PC-3 (cell line): ENCODE data around the gene POP5. TPM values are rescaled to one million over a fixed set of nuclear protein-coding genes. Genes with fewer than 3 reads are reported as not detected.

Experiments used
- ATAC-seq: fragments of 200-7000 bp; cut with Tn5 transposase; 2 replicates; pipeline ENCODE4 v1.9.1; 2020; ENCODE audit warnings: mild to moderate bottlenecking, moderate library complexity
- BruUV-seq: library from RNA; stranded (reverse); fragments of 400-500 nt; replicated peaks from 2 replicates; lab custom pipeline; 2021; lab: Mats Ljungman, UMichigan
- CTCF ChIA-PET: fragments of 300-600 bp; sonication (Branson Sonifier 250); formaldehyde crosslinking; loops from one replicate; lab custom pipeline; 2022; ENCODE audit warnings: antibody characterized with exemption; lab: Charles Lee
- POLR2A ChIA-PET: fragments of 300-600 bp; sonication (Branson Sonifier 250); formaldehyde crosslinking; loops from one replicate; lab custom pipeline; 2022; ENCODE audit warnings: antibody characterized with exemption; ENCODE audit not compliant: unreplicated experiment; lab: Charles Lee
- DNase-seq: peaks from one replicate; pipeline ENCODE4 v3.0.0-alpha.2; 2015
- H2AFZ ChIP-seq: fragments of 300-600 bp; sonication (generic); 2 replicates; pipeline ENCODE4 v1.6.0; 2016; ENCODE audit warnings: antibody characterized with exemption, low read length
- H3F3A ChIP-seq: fragments of 300-600 bp; sonication (generic); one replicate; pipeline ENCODE4 v1.6.0; 2017; ENCODE audit warnings: antibody characterized with exemption, low read length, control low read depth, mild to moderate bottlenecking; ENCODE audit not compliant: unreplicated experiment
- H3K27ac ChIP-seq: fragments of 300-600 bp; sonication (generic); 2 replicates; pipeline ENCODE4 v1.5.1; 2016; ENCODE audit warnings: mild to moderate bottlenecking, low read length
- H3K27me3 ChIP-seq: fragments of 300-600 bp; sonication (generic); 2 replicates; pipeline ENCODE4 v1.6.1; 2016; ENCODE audit warnings: low read length, mixed read lengths
- H3K36me3 ChIP-seq: fragments of 300-600 bp; sonication (generic); 2 replicates; pipeline ENCODE4 v1.6.1; 2016; ENCODE audit warnings: low read depth, mixed run types, low read length, mixed read lengths
- H3K4me1 ChIP-seq: fragments of 300-600 bp; sonication (generic); 2 replicates; pipeline ENCODE4 v1.5.1; 2016; ENCODE audit warnings: low read length; ENCODE audit not compliant: insufficient read depth
- H3K4me2 ChIP-seq: fragments of 300-600 bp; sonication (generic); 2 replicates; pipeline ENCODE4 v1.6.0; 2016; ENCODE audit warnings: low read length
- H3K4me3 ChIP-seq: fragments of 300-600 bp; sonication (generic); 2 replicates; pipeline ENCODE4 v1.5.1; 2016; ENCODE audit warnings: mild to moderate bottlenecking, low read length, mixed read lengths
- H3K79me2 ChIP-seq: fragments of 300-600 bp; sonication (generic); 2 replicates; pipeline ENCODE4 v1.6.1; 2017; ENCODE audit warnings: low read length, mixed read lengths
- H3K9ac ChIP-seq: fragments of 300-600 bp; sonication (generic); 2 replicates; pipeline ENCODE4 v1.6.0; 2016; ENCODE audit warnings: mild to moderate bottlenecking, low read length
- H3K9me2 ChIP-seq: fragments of 300-600 bp; sonication (generic); replicated peaks from 2 replicates; pipeline ENCODE4 v1.6.1; 2016; ENCODE audit warnings: mixed run types, low read length, mixed read lengths
- H3K9me3 ChIP-seq: fragments of 300-600 bp; sonication (generic); 2 replicates; pipeline ENCODE4 v1.6.1; 2016; ENCODE audit warnings: low read length, mixed read lengths
- H4K20me1 ChIP-seq: fragments of 300-600 bp; sonication (generic); 2 replicates; pipeline ENCODE4 v1.6.1; 2016; ENCODE audit warnings: low read length, mixed read lengths
- EZH2 ChIP-seq: fragments of 300-600 bp; sonication (generic); IDR thresholded peaks from one replicate; pipeline ENCODE4 v1.6.1; 2017; ENCODE audit warnings: antibody characterized with exemption, mild to moderate bottlenecking, low read length; ENCODE audit not compliant: unreplicated experiment
- EZH2phosphoT487 ChIP-seq: fragments of 300-600 bp; sonication (generic); IDR thresholded peaks from 2 replicates; pipeline ENCODE4 v1.6.1; 2018; ENCODE audit warnings: mild to moderate bottlenecking, antibody characterized with exemption, low read length, borderline replicate concordance
- intact Hi-C: fragments of 100-400 bp; cut with micrococcal nuclease; formaldehyde crosslinking; loops from 2 replicates; pipeline ENCODE4 v1.9.0; 2023
- total RNA-seq: library from RNA; depleted of rRNA; stranded (reverse); fragments of >200 nt; gene quantifications from 2 replicates; pipeline ENCODE4 v1.2.3, GENCODE V29; 2014
- TF ChIP-seq, protein P1 (sequence below): fragments of 300-600 bp; sonication (generic); conservative IDR thresholded peaks from 2 replicates; pipeline ENCODE4 v1.5.1; 2017; ENCODE audit warnings: antibody characterized with exemption, low read depth, mild to moderate bottlenecking, low read length

POP5 gene
- total RNA-seq, 1 experiment from 2014 or later = 89.8 TPM

DNA sequence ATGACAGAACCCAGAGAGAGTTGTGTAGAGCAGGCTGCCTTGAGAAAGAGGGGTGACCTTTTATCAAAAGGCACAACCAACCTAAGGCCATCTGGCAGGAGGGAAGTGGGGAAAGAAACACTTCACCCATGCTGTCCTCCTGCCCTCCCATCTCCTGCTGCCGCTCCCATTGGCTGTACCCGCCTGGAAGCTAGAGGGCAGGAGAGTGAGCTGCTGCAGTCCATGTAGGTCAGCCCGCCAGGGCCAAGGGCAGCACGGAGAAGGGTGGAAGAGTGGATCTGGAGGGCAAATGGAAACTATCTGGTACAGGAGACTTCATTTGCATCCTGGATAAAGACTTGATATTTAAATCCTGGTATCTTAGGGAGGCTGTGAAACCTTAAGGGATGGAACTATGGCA, 47.7 kb upstream of the POP5 start:
- no peak overlapping the region for H3K4me3 ChIP-seq
- no peaks in the 10 kb centered on the region for H3K9me3 ChIP-seq
- H3F3A ChIP-seq = no peaks in the 10 kb centered on the region
- no peaks in the 10 kb centered on the region for H3K9me2 ChIP-seq
- H2AFZ ChIP-seq = no peak overlapping the region
- intact Hi-C loops = no loop called here
- no peak overlapping the region for H3K27ac ChIP-seq
- TF ChIP-seq, protein P1, sequence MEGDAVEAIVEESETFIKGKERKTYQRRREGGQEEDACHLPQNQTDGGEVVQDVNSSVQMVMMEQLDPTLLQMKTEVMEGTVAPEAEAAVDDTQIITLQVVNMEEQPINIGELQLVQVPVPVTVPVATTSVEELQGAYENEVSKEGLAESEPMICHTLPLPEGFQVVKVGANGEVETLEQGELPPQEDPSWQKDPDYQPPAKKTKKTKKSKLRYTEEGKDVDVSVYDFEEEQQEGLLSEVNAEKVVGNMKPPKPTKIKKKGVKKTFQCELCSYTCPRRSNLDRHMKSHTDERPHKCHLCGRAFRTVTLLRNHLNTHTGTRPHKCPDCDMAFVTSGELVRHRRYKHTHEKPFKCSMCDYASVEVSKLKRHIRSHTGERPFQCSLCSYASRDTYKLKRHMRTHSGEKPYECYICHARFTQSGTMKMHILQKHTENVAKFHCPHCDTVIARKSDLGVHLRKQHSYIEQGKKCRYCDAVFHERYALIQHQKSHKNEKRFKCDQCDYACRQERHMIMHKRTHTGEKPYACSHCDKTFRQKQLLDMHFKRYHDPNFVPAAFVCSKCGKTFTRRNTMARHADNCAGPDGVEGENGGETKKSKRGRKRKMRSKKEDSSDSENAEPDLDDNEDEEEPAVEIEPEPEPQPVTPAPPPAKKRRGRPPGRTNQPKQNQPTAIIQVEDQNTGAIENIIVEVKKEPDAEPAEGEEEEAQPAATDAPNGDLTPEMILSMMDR = peak; percentile 23; the same call in 1 of the 2 replicates
- no peak for TF ChIP-seq EZH2phosphoT487
- CTCF ChIA-PET = no interaction called here
- ATAC-seq = peak; percentile 68
- H3K4me2 ChIP-seq = no peak overlapping the region
- H3K9ac ChIP-seq = no peak overlapping the region
- no peaks in the 10 kb centered on the region; the same call in 1 of the 2 replicates for H3K27me3 ChIP-seq
- H3K4me1 ChIP-seq = no peaks in the 10 kb centered on the region
- no TSS peak for BruUV-seq
- POLR2A ChIA-PET = no interaction called here
- H3K36me3 ChIP-seq = no peaks in the 10 kb centered on the region
- no peaks in the 10 kb centered on the region for H4K20me1 ChIP-seq
- H3K79me2 ChIP-seq = no peaks in the 10 kb centered on the region
- no peak for DNase-seq

DNA sequence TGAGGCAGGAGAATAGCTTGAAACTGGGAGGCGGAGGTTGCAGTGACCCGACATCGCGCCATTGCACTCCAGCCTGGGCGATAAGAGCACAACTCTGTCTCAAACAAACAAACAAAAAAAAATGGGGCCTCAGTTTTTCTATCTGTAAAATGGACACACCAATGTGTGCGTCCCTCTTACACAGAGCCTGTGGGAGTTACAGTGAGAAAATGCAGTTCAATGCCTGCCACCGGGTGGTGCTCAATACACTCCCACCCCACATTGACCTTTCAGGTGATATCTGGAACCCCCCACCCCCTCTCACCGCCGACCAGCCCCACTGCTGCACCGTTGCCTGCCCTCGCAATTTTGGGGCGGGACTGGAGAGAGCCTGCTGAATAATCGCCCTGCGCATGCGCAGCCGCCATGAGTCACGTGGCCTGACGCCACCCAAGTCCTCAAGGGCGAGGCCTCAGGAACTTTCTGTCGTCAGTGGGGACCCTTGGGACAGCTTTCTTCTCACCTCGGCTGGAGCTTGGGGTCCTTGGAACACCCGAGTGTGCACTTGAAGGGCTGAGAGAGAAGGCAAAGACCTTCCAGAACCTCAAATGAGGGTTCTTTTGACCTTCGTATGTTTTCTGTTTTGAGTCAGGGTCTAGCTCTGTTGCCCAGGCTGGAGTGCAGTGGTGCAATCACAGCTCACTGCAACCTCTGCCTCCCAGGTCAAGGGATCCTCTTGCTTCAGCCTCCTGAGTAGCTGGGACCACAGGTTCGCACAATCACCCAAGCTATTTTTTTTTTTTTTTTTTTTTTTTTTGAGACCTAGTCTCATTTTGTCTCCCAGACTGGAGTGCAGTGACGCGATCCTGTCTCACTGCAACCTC, 44.6 kb upstream of the POP5 start:
- ChIA-PET POLR2A (no interaction called here), CTCF (no interaction called here)
- Histone ChIP-seq H3K9me3 (no peaks in the 10 kb centered on the region), H3F3A (no peaks in the 10 kb centered on the region), H3K4me2 (no peak overlapping the region), H3K4me3 (no peak overlapping the region), H3K36me3 (no peaks in the 10 kb centered on the region), H4K20me1 (no peaks in the 10 kb centered on the region), H3K9ac (no peak overlapping the region), H2AFZ (no peak overlapping the region), H3K79me2 (no peaks in the 10 kb centered on the region), H3K27me3 (no peaks in the 10 kb centered on the region), H3K4me1 (peaks cover 5% of the 10 kb centered on the region), H3K9me2 (no peaks in the 10 kb centered on the region), H3K27ac (no peak overlapping the region)
- TF ChIP-seq EZH2phosphoT487 (no peak), EZH2 (no peak)
- TF ChIP-seq, protein P1 = peak; percentile 35; the same call in 1 of the 2 replicates
- ATAC-seq (no peak), DNase-seq (no peak)
- BruUV-seq = no TSS peak
- intact Hi-C loops = no loop called here

DNA sequence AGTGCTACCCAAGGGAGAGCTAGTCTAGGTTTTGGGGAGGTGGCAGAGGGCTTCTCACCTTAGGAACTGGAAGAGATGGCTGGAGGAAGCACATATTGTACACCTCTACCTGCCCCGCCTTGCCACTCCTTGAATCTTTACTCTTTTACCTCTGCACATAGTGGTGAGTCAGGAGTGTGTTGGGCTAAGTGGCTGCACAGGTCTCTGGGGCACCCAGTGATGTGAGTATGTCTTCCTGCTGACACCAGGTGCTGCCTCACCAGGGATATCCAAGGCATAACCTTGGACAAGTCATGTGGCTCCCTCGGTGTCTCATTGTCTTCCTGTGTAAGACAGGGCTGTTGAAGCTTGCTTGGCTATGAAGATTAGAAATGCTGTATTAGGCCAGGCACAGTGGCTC, 39.4 kb upstream of the POP5 start:
- intact Hi-C loops = no loop called here
- no peak for TF ChIP-seq EZH2phosphoT487
- no peak for TF ChIP-seq EZH2
- TF ChIP-seq, protein P1 = no peak
- no peaks in the 10 kb centered on the region for H3K9me2 ChIP-seq
- peaks cover 23% of the 10 kb centered on the region for H3K4me1 ChIP-seq
- no peaks in the 10 kb centered on the region for H3K9me3 ChIP-seq
- no peaks in the 10 kb centered on the region for H3K27me3 ChIP-seq
- ATAC-seq (peak; percentile 97), DNase-seq (peak; percentile 92)
- no peaks in the 10 kb centered on the region for H3K79me2 ChIP-seq
- no peaks in the 10 kb centered on the region for H4K20me1 ChIP-seq
- H3F3A ChIP-seq = no peaks in the 10 kb centered on the region
- H3K4me3 ChIP-seq = no peak overlapping the region
- peak overlapping the region; percentile 64 for H3K4me2 ChIP-seq
- no TSS peak for BruUV-seq
- H3K27ac ChIP-seq = peak overlapping the region; percentile 54
- no peaks in the 10 kb centered on the region for H3K36me3 ChIP-seq
- no peak overlapping the region for H3K9ac ChIP-seq
- no peak overlapping the region for H2AFZ ChIP-seq
- POLR2A ChIA-PET = no interaction called here
- CTCF ChIA-PET = no interaction called here
